DND-41 (cell line): Measurements from ENCODE around the gene PDZD4.
A peak's percentile ranks its signal among the peaks of the same experiment; 100 is the strongest.

Source experiments
- ATAC-seq: fragments of 200-7000 bp; cut with Tn5 transposase; 3 replicates; pipeline ENCODE4 v1.9.1; 2021; ENCODE audit warnings: low read depth; ENCODE audit not compliant: insufficient read depth
- DNase-seq: peaks from one replicate; pipeline ENCODE4 v3.0.0-alpha.2; 2020
- H2AFZ ChIP-seq: 2 replicates; pipeline ENCODE4 v1.6.0; 2012; ENCODE audit warnings: low read depth, low read length
- H3K27ac ChIP-seq: 2 replicates; pipeline ENCODE4 v1.5.1; 2012; ENCODE audit warnings: low read length, inconsistent platforms
- H3K27me3 ChIP-seq: fragments of 200-600 bp; sonication (generic); 2 replicates; pipeline ENCODE4 v1.6.0; 2012; ENCODE audit warnings: low read length, mild to moderate bottlenecking, inconsistent platforms; ENCODE audit not compliant: insufficient read depth, poor library complexity
- H3K36me3 ChIP-seq: 2 replicates; pipeline ENCODE4 v1.5.1; 2012; ENCODE audit warnings: low read length, inconsistent platforms; ENCODE audit not compliant: insufficient read depth
- H3K4me1 ChIP-seq: 2 replicates; pipeline ENCODE4 v1.5.1; 2012; ENCODE audit warnings: mild to moderate bottlenecking, low read length; ENCODE audit not compliant: insufficient read depth
- H3K4me2 ChIP-seq: 2 replicates; pipeline ENCODE4 v1.6.0; 2012; ENCODE audit warnings: mild to moderate bottlenecking, moderate library complexity, low read length, inconsistent platforms; ENCODE audit not compliant: insufficient read depth
- H3K4me3 ChIP-seq, 2 experiments: fragments of 200-600 bp in 1 of 2; shearing (Covaris generic) in 1 of 2; 2 replicates each; pipeline ENCODE4 v1.5.1; 2012 to 2016; ENCODE audit warnings: inconsistent platforms in 2 of 2, low read length in 2 of 2, mild to moderate bottlenecking in 2 of 2, low read depth in 1 of 2, moderate library complexity in 1 of 2
- H3K79me2 ChIP-seq: 2 replicates; pipeline ENCODE4 v1.6.0; 2012; ENCODE audit warnings: low read length, inconsistent platforms; ENCODE audit not compliant: insufficient read depth
- H3K9ac ChIP-seq: 2 replicates; pipeline ENCODE4 v1.6.0; 2012; ENCODE audit warnings: low read depth, mild to moderate bottlenecking, inconsistent platforms, low read length, moderate library complexity
- H3K9me3 ChIP-seq: 2 replicates; pipeline ENCODE4 v1.5.1; 2012; ENCODE audit warnings: low read length, moderate library complexity, mild to moderate bottlenecking, inconsistent platforms; ENCODE audit not compliant: insufficient read depth, severe bottlenecking
- H4K20me1 ChIP-seq: 2 replicates; pipeline ENCODE4 v1.6.0; 2012; ENCODE audit warnings: low read length; ENCODE audit not compliant: insufficient read depth
- EZH2 ChIP-seq: IDR thresholded peaks from 3 replicates; pipeline ENCODE4 v1.6.1; 2012; ENCODE audit warnings: borderline replicate concordance, low read depth, mild to moderate bottlenecking, moderate library complexity, low read length, inconsistent platforms; ENCODE audit not compliant: severe bottlenecking
- TF ChIP-seq, protein P1 (sequence below): IDR thresholded peaks from 2 replicates; pipeline ENCODE4 v1.5.1; 2012; ENCODE audit warnings: borderline replicate concordance, low read length, moderate library complexity, mild to moderate bottlenecking; ENCODE audit not compliant: poor library complexity, severe bottlenecking; ENCODE audit errors: extremely low read depth

Gene PDZD4

GRCh38 chrX:153782313-153782712 is 48.0 kb downstream of the PDZD4 start:
- H3K4me3 ChIP-seq, result no peak overlapping the region
- no peaks in the 10 kb centered on the region for H3K4me1 ChIP-seq
- ATAC-seq (no peak), DNase-seq (no peak)
- peaks cover 21% of the 10 kb centered on the region for H3K36me3 ChIP-seq
- no peak overlapping the region for H2AFZ ChIP-seq
- H3K9me3 ChIP-seq, result no peaks in the 10 kb centered on the region
- H3K27me3 ChIP-seq, result no peaks in the 10 kb centered on the region
- H3K9ac ChIP-seq, result no peak overlapping the region
- no peak overlapping the region for H3K27ac ChIP-seq
- no peak overlapping the region for H3K4me2 ChIP-seq
- no peaks in the 10 kb centered on the region for H4K20me1 ChIP-seq
- no peaks in the 10 kb centered on the region for H3K79me2 ChIP-seq
- TF ChIP-seq, protein P1, sequence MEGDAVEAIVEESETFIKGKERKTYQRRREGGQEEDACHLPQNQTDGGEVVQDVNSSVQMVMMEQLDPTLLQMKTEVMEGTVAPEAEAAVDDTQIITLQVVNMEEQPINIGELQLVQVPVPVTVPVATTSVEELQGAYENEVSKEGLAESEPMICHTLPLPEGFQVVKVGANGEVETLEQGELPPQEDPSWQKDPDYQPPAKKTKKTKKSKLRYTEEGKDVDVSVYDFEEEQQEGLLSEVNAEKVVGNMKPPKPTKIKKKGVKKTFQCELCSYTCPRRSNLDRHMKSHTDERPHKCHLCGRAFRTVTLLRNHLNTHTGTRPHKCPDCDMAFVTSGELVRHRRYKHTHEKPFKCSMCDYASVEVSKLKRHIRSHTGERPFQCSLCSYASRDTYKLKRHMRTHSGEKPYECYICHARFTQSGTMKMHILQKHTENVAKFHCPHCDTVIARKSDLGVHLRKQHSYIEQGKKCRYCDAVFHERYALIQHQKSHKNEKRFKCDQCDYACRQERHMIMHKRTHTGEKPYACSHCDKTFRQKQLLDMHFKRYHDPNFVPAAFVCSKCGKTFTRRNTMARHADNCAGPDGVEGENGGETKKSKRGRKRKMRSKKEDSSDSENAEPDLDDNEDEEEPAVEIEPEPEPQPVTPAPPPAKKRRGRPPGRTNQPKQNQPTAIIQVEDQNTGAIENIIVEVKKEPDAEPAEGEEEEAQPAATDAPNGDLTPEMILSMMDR, result peak; percentile 26
- no peak for TF ChIP-seq EZH2

DNA sequence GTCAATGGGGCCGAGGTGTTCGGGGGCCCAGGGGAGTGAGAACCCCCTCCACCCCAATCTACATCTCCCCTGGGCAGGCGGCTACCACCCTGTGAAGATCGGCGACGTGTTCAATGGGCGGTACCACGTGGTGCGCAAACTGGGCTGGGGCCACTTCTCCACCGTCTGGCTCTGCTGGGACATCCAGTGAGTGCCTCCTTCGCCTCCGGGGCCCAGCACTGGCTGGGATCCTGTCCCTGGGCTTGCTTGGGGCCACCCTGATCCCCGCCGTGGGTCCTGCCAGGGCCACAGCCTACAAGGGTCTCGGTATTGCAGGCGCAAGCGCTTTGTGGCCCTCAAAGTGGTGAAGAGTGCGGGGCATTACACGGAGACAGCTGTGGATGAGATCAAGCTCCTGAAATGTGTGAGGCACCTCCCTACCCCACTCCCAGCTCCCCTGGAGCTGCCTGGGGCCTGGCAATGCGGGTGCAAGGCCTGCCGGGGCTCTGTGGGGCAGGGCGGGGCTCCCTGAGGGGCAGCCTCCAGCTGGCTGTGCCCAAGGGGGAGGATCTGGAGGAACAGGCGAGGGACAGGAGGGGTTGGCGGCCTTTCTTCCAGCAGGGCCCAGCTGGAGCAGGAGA is 48.8 kb downstream of the PDZD4 start:
- Histone ChIP-seq H3K36me3 (peaks cover 14% of the 10 kb centered on the region), H3K4me3 (no peak overlapping the region), H3K27me3 (no peaks in the 10 kb centered on the region), H2AFZ (no peak overlapping the region), H3K27ac (no peak overlapping the region), H3K9ac (no peak overlapping the region), H3K9me3 (no peaks in the 10 kb centered on the region), H3K4me2 (no peak overlapping the region), H4K20me1 (no peaks in the 10 kb centered on the region), H3K79me2 (no peaks in the 10 kb centered on the region), H3K4me1 (no peaks in the 10 kb centered on the region)
- DNase-seq (no peak), ATAC-seq (0 out of 3 replicates have a peak, but pooled peaks have one; percentile 12)
- no peak for TF ChIP-seq EZH2
- TF ChIP-seq, protein P1, result no peak

GRCh38 chrX:153780678-153781427 is 49.5 kb downstream of the PDZD4 start, which contains the start of gene SRPK3:
Gene SRPK3 (plus strand): TSS chrX:153781041. CDS start chrX:153781087, 46 bp downstream.
- no peak within 1 kb of the TSS for H2AFZ ChIP-seq
- TF ChIP-seq, protein P1, result no peak
- TF ChIP-seq EZH2, result no peak
- DNase-seq, result no peak

More at GRCh38 chrX:153780678-153781427, 49.5 kb downstream of the PDZD4 start, which contains the start of gene SRPK3:
- ATAC-seq, result no peak
- H3K4me3 ChIP-seq, result no peak within 1 kb of the TSS
- no peak within 1 kb of the TSS for H3K27ac ChIP-seq
- no peaks in the 10 kb centered on the region for H4K20me1 ChIP-seq
- no peaks in the 10 kb centered on the region for H3K4me1 ChIP-seq
- no peak within 1 kb of the TSS for H3K9ac ChIP-seq
- H3K36me3 ChIP-seq, result peaks cover 7% of the 10 kb centered on the region
- no peaks in the 10 kb centered on the region for H3K79me2 ChIP-seq
- no peaks in the 10 kb centered on the region for H3K27me3 ChIP-seq
- no peaks in the 10 kb centered on the region for H3K9me3 ChIP-seq
- no peak within 1 kb of the TSS for H3K4me2 ChIP-seq
